Kidney capillary endothelial cell (primary cell): ENCODE data around the gene PAIP2B.
"Not testable (repeated sequence)": the region's sequence is repeated elsewhere in the genome, so short reads cannot be mapped to it uniquely, and the experiment has no call there.

Source experiments
- DNase-seq: peaks from one replicate; pipeline ENCODE4 v3.0.0-alpha.2; 2018; ENCODE audit warnings: low spot score

PAIP2B gene, protein sequence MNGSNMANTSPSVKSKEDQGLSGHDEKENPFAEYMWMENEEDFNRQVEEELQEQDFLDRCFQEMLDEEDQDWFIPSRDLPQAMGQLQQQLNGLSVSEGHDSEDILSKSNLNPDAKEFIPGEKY

DNA sequence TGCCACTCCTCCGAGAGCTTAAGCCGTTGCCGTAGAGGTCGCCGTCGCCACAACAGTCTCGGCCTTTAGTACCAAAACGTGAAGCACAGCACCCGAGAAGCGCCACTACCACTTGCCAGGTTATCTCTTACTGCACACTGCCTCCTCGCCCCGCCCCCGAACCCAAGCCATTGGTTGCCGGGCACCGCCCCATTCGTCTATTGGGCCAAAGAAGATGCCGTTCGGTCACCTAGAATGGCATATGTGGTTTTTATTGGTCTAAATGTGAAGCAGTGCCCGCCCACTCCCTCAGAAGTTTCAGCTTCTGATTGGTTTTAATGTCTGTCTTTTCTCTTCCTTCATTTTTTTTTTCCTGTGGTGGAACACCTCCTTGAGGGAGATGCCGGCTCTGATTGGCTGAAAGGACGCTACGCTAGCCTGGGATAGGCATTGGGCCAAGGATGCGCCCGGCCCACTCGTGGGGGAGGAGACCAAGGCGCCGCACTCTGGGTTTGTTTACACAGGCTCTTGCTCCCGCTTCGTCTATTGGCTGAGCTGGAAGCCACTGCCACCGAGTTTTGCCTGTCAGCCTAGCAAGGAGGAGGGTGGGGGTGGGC lies at the start of gene PAIP2B:
TSS of gene PAIP2B (minus strand) at position 139 of the 596 bp plus-strand sequence. CDS start 24,514 bp downstream, outside the sequence.
- peak; percentile 99 for DNase-seq

DNA sequence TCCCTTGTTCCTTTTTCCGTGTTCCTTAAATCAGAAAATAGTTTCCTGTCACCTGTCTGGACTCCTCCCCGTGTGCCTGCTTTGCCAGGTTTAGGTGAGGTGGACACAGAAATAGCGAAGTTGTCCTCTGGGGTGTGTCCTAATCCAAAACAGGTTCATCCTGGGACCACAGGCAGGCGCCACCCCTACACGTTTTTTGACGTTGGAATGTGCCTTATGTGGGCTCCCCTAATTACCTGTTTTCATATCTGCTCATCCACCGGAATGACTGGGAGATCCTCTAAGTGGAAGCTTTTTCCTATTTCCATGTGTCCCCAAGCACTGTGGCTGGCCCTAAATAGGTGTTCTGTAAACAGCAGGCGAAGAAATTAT lies 49.0 kb upstream of the PAIP2B start:
- no peak for DNase-seq

DNA sequence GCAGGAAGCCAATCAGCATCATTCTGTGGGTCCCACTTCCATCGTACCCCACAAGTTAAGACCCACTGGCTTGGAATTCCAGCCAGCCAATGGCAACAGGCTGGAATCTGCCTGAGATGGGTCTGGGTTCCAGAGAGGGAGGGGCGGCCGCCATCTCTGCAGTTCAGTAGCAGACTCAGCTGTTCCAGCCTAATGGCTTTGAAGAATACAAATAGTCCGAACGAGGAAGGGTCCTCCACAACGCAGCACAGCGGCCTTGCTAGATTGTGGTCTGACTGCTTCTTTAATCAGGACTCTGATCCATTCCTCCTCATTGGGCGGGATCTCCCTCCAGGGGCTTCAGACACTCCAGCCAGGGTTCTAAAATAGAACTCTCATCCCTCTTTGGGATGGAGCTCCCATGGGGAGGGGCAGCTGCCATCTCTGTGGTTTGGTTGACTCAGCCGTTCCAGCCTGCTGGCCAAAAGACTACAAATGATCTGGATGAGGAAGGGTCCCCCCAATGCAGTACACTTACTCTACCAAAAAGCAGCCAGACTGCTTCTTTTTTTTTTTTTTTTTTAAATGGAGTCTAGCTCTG lies 42.7 kb upstream of the PAIP2B start:
- no peak for DNase-seq

DNA sequence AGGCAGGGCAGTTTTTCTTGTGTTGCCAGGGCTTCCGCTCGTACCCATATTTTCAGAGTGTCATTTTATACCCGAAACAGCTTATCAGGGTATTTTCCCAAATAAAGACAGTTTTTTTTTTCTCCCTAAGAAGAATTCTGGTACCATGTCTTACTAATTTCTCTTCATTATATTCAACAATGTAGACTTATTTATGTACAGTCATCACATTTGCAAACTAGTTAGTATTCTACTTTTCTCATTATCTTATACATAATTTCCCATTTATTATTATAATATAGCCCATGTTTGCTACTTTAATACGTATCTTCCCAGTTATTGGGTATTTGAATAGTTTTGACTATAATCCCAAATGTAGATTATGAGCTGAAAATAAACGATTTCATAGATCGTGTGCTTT lies 36.5 kb upstream of the PAIP2B start:
- DNase-seq: no peak

DNA sequence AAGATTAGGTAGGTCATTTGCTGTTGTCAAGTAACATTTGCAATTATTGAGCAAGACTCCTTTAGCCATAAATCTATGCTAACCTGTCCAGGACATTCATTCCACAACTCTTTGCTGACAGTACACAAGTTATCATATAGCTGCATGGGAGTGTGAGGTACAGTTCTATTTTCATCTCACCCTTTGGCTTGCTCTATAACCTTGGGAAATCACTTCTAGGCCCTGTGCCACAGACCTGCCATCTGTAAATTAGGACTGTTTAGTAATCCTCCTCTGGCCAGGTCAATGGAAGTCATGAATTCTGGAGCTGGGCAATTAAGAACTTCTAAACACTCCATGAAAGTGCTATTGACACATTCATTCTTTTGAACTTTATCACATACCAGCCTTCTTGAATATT lies 34.6 kb upstream of the PAIP2B start:
- DNase-seq: no peak

- no peak for DNase-seq
These were observed 29.5 kb upstream of the PAIP2B start for GRCh38 chr2:71256421-71256820.

DNA sequence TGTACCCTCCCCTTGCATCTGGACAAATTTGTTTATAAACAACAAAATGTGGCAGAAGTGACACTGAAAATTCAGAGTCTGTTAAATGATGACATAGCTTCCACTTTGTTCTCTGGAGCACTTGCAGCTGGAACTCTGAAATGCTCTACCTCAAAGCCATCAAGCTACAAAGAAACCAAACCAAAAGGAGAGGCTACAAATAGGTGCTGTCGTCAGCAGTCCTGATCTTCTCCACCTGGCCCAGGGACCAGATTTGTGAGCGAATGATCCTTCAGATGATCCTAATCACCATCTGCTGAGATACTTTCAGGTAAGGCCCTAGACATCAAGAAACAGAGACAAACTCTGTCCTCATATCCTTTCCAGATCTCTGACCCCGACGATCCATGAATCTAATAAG lies 27.9 kb upstream of the PAIP2B start:
- no peak for DNase-seq

- no peak for DNase-seq
These were observed 27.2 kb upstream of the PAIP2B start for GRCh38 chr2:71254078-71254477.

GRCh38 chr2:71253476-71253875 lies 26.6 kb upstream of the PAIP2B start:
- no peak for DNase-seq

- DNase-seq: no peak
These were observed 26.0 kb upstream of the PAIP2B start for GRCh38 chr2:71252862-71253261.

GRCh38 chr2:71250935-71251334 lies 24.0 kb upstream of the PAIP2B start:
- DNase-seq: no peak

DNA sequence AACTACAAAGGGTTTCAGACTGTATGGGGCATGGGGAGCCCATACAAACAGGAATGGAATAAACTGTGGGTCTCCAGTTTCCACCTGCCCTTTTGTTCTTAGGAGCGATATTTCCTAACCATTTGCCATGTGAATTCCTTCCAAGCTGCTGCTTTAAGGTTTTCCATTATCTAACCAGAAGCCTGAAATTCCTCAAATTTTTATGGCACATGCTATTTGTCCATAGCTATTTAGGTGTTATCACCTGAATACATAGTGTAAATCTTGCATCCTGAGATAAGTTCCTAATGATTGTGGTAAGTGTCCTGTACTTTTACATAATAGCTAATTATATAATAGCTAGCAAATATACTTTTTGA lies 17.4 kb upstream of the PAIP2B start:
- no peak for DNase-seq

- DNase-seq: no peak
These were observed 16.9 kb upstream of the PAIP2B start for GRCh38 chr2:71243634-71244301.

DNA sequence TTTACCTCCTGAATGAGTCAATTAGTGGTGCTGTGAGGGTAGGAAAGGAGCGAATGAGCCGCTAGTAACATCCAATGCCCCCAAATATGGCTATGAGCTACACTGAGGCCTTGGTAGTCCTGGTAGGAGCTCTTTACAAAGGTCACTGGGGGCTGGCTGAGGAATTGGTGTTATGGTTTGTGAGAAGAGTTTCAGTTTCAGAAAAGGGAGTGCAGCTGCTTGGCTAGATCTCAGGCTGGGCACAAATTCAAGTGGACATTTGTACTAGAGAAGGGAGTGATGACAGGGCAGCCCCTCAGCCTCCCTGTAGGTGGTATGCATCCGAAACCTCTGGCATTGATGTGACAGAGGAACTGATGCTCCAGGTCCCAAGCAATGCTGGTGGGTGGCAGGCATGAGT lies 13.9 kb upstream of the PAIP2B start:
- DNase-seq: no peak

DNA sequence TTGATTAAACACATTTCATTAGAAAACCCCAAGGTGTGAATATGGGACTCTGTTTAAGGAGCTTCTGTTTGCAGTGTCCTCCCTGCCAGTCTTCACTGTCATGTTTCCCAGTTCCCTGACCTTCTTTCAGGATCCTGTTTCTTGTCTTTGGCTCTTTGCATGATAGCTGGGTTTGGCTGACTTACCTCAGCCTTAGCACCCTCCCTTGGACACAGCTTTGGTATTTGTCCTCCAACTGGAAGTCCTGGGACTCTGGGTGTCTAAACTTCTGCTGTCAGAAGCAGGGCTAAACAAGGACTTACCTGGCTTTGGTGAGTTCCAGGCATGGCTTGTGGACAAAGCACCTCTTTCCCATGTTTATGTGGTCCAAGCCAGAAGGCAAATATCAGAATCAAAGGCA lies 11.2 kb upstream of the PAIP2B start:
- DNase-seq: no peak

DNA sequence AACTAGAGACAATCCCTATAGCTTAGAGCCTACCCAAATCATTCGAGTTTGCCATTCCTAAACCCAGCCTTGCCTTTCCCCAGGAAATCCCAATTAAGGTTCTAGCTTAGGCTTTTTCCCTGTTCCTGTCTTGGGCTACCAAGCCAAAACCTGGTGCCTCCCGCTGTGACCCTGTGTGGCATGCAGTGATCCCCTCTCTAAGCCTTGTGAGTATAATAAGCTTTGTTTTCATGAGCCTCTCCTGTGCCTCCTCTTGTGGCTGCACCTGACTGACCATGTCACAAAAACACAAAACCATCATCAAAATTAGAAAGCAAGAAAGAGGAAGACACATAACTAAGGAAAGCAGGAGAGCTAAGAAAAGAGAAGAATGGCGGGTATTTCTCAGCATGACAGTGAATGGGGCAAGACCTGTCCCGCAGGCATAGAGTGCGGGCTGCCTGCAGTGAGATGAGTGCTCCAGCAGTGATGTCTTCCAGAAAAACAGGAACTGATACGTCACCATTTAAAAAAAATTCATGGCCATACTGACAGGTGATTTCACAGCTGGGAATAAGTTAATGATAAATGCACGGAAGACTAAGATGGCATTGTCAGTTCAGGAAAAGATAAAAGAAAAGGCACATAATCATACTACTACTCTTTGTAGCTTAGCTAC lies 9.2 kb upstream of the PAIP2B start:
- no peak for DNase-seq

GRCh38 chr2:71233072-71233471 lies 6.2 kb upstream of the PAIP2B start:
- DNase-seq: not testable (repeated sequence)

DNA sequence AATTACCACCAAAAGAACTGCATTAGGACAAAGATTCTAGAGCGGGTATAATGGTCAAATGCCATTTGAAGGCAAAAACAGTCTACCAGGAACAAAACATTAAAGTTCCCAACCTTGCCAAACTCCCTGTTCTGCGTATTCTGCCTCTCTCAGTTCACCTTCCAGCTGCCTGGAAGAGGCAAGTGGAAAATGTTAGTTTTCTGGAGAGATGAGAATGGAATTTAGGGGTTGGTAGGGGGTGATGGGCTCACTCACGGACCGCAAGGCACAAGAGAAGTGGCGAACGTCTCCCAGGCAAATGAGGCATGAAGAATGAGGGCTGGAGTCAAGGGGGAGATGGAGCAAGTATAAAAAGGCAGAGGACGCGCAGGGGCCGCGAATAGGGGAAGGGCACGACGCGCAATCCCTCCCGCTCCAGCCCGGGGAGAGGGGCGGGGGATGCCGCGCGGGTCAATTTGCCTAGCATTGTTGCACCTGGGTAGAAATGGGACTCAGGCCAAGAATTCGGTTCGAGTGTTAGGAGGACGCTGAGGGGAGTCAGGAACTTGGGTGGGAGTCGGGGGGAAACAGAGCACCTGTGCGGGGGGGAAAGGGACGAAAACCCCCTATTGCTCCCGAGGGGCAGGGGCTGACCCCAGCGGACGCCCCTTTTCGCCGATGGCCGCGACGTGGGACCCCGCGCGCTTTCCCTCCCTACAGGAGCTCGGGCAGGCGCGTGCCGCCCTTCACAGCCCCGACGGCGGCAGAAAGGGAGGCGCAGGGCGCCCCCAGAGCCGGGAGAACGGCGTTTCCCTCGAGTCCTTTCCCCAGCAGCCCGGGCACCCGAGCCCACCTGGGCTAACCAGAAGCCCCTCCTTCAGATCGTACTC lies 573 bp downstream of the PAIP2B start:
- DNase-seq: no peak

DNA sequence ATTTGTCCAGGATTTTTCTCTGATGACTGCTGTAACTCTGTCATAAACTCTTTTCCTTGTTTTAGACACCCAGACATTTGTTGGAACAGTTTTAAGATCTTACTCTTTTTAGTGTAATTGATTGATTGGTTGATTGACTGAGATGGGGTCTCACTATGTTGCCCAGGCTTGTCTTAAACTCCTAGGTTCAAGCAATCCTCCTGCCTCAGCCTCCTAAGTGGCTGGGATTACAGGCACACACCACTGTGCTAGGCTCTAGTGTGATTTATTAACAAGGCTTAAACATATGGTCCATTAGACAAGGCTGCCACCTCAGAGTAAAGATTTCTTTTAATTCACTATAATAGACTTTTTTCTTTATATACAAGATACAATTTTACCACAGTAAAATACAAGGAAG lies 2.0 kb downstream of the PAIP2B start:
- no peak for DNase-seq

GRCh38 chr2:71224457-71224856 lies 2.4 kb downstream of the PAIP2B start:
- DNase-seq: no peak

- peak; percentile 30 for DNase-seq
These were observed 3.1 kb downstream of the PAIP2B start for GRCh38 chr2:71223767-71224333.

DNA sequence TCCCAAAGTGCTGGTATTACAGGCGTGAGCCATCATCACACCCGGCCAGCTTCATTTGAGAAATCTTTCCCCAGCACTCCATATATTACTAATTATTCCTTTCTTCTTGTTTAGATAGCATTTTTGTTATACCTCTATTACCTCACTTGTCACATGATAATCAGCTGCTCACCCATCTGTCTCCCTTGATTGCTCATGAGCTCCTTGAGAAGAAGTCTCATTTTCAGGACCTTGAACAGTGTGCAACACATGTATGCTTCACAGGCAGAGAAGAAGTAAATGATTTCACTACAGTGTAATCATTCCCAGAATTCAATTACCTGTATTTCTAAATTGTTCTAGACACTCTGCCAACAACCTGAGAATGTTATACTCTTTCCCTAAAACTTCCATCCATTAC lies 6.2 kb downstream of the PAIP2B start:
- no peak for DNase-seq
